SK-N-SH (cell line): ENCODE results near the gene PODXL2. TPM values are rescaled to one million over a fixed set of nuclear protein-coding genes. Genes with fewer than 3 reads are reported as not detected.

Experiments used
- CTCF ChIA-PET: fragments of 300-600, 350-600 bp; formaldehyde crosslinking; extraction: SDS; loops from one replicate; lab custom pipeline; 2021; lab: Yijun Ruan, JAX
- POLR2A ChIA-PET: fragments of 350-600 bp; sonication (Branson Sonifier 250); formaldehyde crosslinking; extraction: SDS; loops from one replicate; lab custom pipeline; 2020; ENCODE audit warnings: antibody characterized with exemption, inconsistent platforms; lab: Yijun Ruan, JAX
- DNase-seq: peaks from one replicate; pipeline ENCODE4 v3.0.0; 2012
- H2AFZ ChIP-seq: fragments of 200-600 bp; sonication (generic); 2 replicates; pipeline ENCODE4 v1.8.1; 2016; ENCODE audit warnings: antibody characterized with exemption, mild to moderate bottlenecking, low read depth
- H3F3A ChIP-seq: fragments of 200-600 bp; sonication (generic); replicated peaks from 2 replicates; pipeline ENCODE3; 2016; ENCODE audit warnings: antibody characterized with exemption, mild to moderate bottlenecking; ENCODE audit not compliant: insufficient read depth
- H3K27ac ChIP-seq, 2 experiments: fragments of 200-500 bp in 1 of 2; fragments of 200-600 bp in 1 of 2; sonication (Bioruptor generic) in 1 of 2; sonication (generic), shearing (Covaris generic) in 1 of 2; 2 replicates each; pipeline versions ENCODE4 v1.5.1 to v1.6.1; 2014 to 2016; ENCODE audit warnings: low read depth in 2 of 2, inconsistent platforms in 1 of 2, low read length in 1 of 2, mild to moderate bottlenecking in 1 of 2, mixed read lengths in 1 of 2
- H3K27me3 ChIP-seq: fragments of 200-600 bp; sonication (generic), shearing (Covaris generic); 2 replicates; pipeline ENCODE4 v1.6.1; 2016; ENCODE audit warnings: mixed run types; ENCODE audit not compliant: insufficient read depth
- H3K36me3 ChIP-seq, 2 experiments: fragments of 200-500 bp in 1 of 2; fragments of 200-600 bp in 1 of 2; sonication (Bioruptor generic) in 1 of 2; sonication (generic) in 1 of 2; replicated peaks in 1 of 2; 2 replicates each; pipeline versions ENCODE3 to v1.5.1; 2014 to 2016; ENCODE audit warnings: low read length in 1 of 2, mild to moderate bottlenecking in 1 of 2; ENCODE audit not compliant: insufficient read depth in 2 of 2, control insufficient read depth in 1 of 2
- H3K4me1 ChIP-seq, 2 experiments: fragments of 200-500 bp in 1 of 2; fragments of 200-600 bp in 1 of 2; sonication (Bioruptor generic) in 1 of 2; sonication (generic), shearing (Covaris generic) in 1 of 2; 2 replicates each; pipeline versions ENCODE4 v1.5.1 to v1.6.1; 2014 to 2016; ENCODE audit warnings: low read depth in 1 of 2, low read length in 1 of 2, mixed run types in 1 of 2; ENCODE audit not compliant: insufficient read depth in 2 of 2, control insufficient read depth in 1 of 2
- H3K4me2 ChIP-seq: fragments of 200-600 bp; sonication (generic), shearing (Covaris generic); 2 replicates; pipeline ENCODE4 v1.6.1; 2017; ENCODE audit warnings: mixed run types
- H3K4me3 ChIP-seq, 2 experiments: fragments of 200-500 bp in 1 of 2; fragments of 200-600 bp in 1 of 2; sonication (Bioruptor generic) in 1 of 2; sonication (generic), shearing (Covaris generic) in 1 of 2; 2 replicates each; pipeline versions ENCODE4 v1.5.1 to v1.8.1; 2014 to 2016; ENCODE audit warnings: low read depth in 2 of 2, inconsistent platforms in 1 of 2, low read length in 1 of 2, mild to moderate bottlenecking in 1 of 2, mixed read lengths in 1 of 2, moderate library complexity in 1 of 2
- H3K79me2 ChIP-seq: fragments of 200-600 bp; sonication (generic); 2 replicates; pipeline ENCODE4 v1.8.1; 2017; ENCODE audit warnings: mild to moderate bottlenecking; ENCODE audit not compliant: insufficient read depth
- H3K9ac ChIP-seq: fragments of 200-600 bp; sonication (generic); 2 replicates; pipeline ENCODE4 v1.6.1; 2017; ENCODE audit warnings: mixed run types
- H3K9me2 ChIP-seq: fragments of 200-600 bp; sonication (generic); 2 replicates; pipeline ENCODE4 v1.6.1; 2017; ENCODE audit warnings: mixed run types
- H3K9me3 ChIP-seq: fragments of 200-600 bp; sonication (generic); 2 replicates; pipeline ENCODE4 v1.6.1; 2017; ENCODE audit warnings: mixed run types, mild to moderate bottlenecking, moderate library complexity
- H4K20me1 ChIP-seq: fragments of 200-600 bp; sonication (generic); 2 replicates; pipeline ENCODE4 v1.6.1; 2017; ENCODE audit warnings: mild to moderate bottlenecking, mixed run types; ENCODE audit not compliant: insufficient read depth
- GATA2 ChIP-seq: sonication (generic); formaldehyde crosslinking; IDR thresholded peaks from 2 replicates; pipeline ENCODE4 v1.5.0; 2020; ENCODE audit warnings: mild to moderate bottlenecking, missing genetic modification reagents
- MEF2A ChIP-seq: IDR thresholded peaks from 2 replicates; pipeline ENCODE4 v1.4.0; 2012; ENCODE audit warnings: low read depth, borderline replicate concordance
- MXI1 ChIP-seq: IDR thresholded peaks from 2 replicates; pipeline ENCODE4 v1.6.1; 2012; ENCODE audit warnings: mild to moderate bottlenecking, low read depth, low read length, improper control_type of control experiment
- NFIC ChIP-seq: IDR thresholded peaks from 2 replicates; pipeline ENCODE4 v1.4.0; 2012; ENCODE audit warnings: borderline replicate concordance
- RCOR1 ChIP-seq: fragments of 150-350 bp; IDR thresholded peaks from 2 replicates; pipeline ENCODE4 v1.6.1; 2017; ENCODE audit warnings: antibody characterized with exemption, low read length
- RFX5 ChIP-seq: IDR thresholded peaks from 2 replicates; pipeline ENCODE4 v1.6.1; 2012; ENCODE audit warnings: mild to moderate bottlenecking, improper control_type of control experiment, low read length
- TAF1 ChIP-seq: IDR thresholded peaks from 2 replicates; pipeline ENCODE4 v1.6.1; 2012; ENCODE audit warnings: low read depth, mild to moderate bottlenecking, low read length, moderate library complexity, borderline replicate concordance
- YY1 ChIP-seq: IDR thresholded peaks from 2 replicates; pipeline ENCODE4 v1.4.0; 2012; ENCODE audit warnings: low read depth, mild to moderate bottlenecking
- WGBS: methylation state at CpG from one replicate; pipeline ENCODE4 v1.1.6; 2017; ENCODE audit warnings: low lambda C conversion rate; 5-methylcytosine and 5-hydroxymethylcytosine counted together
- polyA plus RNA-seq, 3 experiments: library from polyadenylated mRNA; depleted of rRNA; stranded (reverse); fragments of >200 nt; gene quantifications; 2 replicates each; pipeline ENCODE4 v1.2.3, GENCODE V29; 2012
- TF ChIP-seq, protein P1 (sequence below): fragments of 150-350 bp; IDR thresholded peaks from 2 replicates; pipeline ENCODE4 v1.6.1; 2016; ENCODE audit warnings: mild to moderate bottlenecking, low read depth, low read length
- TF ChIP-seq, protein P2 (sequence below): IDR thresholded peaks from 2 replicates; pipeline ENCODE4; 2012
- TF ChIP-seq, protein P3 (sequence below): IDR thresholded peaks from 2 replicates; pipeline ENCODE4 v1.4.0; 2012; ENCODE audit warnings: low read depth
- TF ChIP-seq, protein P4 (sequence below): fragments of 150-350 bp; IDR thresholded peaks from 2 replicates; pipeline ENCODE4 v1.6.1; 2017; ENCODE audit warnings: antibody characterized with exemption, low read length, low read depth, borderline replicate concordance
- TF ChIP-seq, protein P5 (sequence below): IDR thresholded peaks from 2 replicates; pipeline ENCODE4 v1.4.0; 2012; ENCODE audit warnings: low read depth, borderline replicate concordance

The PODXL2 gene
- polyA plus RNA-seq, 1 of the 3 experiments (the other 2 are of a cell fraction): 27.5 TPM

DNA sequence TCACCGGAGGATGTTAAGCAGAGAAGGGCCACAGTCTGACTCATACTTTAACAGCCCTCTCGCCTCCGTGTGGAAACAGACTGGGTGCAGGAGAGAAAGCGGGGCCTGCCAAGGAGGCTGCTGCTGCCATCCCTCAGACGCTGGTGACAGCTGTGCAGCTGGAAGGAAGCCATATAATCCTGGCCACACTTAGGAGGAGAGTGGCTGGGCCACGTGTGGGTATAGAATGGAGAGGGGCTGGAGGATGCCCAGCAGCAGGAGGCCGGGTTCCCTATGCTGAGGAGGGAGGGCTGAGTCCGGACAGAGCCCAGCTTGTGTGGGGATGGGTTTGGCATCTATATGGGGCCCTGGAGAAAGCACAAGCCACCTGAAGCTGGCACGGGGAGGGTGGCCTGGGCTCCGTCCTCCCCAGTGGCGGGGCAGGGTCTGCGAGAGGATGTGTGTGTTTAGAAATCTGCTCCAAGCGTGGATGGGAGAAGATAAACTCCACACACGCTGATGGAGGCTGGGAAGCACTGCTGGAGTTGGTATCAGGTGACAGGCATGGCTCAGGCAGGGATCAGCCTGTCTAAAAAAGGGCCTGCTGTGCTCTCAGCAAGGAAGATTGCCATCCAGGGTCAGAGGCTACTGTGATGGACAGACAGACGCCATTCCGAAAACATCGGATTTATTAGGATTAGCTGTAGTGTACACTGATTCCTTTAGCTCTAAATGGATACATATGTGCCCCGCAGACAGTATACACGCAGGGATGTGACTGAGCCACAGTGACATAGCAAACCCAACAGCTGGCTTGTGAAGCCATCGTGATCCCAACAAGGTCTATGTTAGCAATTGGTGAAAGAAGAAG is 59.7 kb downstream of the PODXL2 start:
- no peaks in the 10 kb centered on the region for H3K27me3 ChIP-seq
- ChIA-PET POLR2A (interaction anchor here (1.1 kb wide), 1 partner anchor 10 kb away, joined by 5 read pairs; no protein-coding TSS in a partner anchor), CTCF (interaction anchor here (0.6 to 9.2 kb wide), 10 partner anchors 30 to 445 kb away, joined by 3 to 141 read pairs (median 10); partner anchors contain the start of genes MGLL and TPRA1)
- no peak overlapping the region for H3K4me3 ChIP-seq
- peaks cover 15 to 41% of the 10 kb centered on the region in 2 experiments; a peak in 3 of 4 replicates for H3K4me1 ChIP-seq
- H3K9ac ChIP-seq: no peak overlapping the region
- H3K9me3 ChIP-seq: no peaks in the 10 kb centered on the region
- H3K79me2 ChIP-seq: no peaks in the 10 kb centered on the region
- no peak for DNase-seq
- no peak overlapping the region for H3K4me2 ChIP-seq
- H3K9me2 ChIP-seq: no peaks in the 10 kb centered on the region
- no peaks in the 10 kb centered on the region for H3K36me3 ChIP-seq
- 0 out of 2 replicates have a peak, but pooled peaks have one; percentile 25 for TF ChIP-seq MXI1
- TF ChIP-seq RCOR1: no peak
- TF ChIP-seq NFIC: peak; percentile 27; the same call in 1 of the 2 replicates
- TF ChIP-seq, protein P1, sequence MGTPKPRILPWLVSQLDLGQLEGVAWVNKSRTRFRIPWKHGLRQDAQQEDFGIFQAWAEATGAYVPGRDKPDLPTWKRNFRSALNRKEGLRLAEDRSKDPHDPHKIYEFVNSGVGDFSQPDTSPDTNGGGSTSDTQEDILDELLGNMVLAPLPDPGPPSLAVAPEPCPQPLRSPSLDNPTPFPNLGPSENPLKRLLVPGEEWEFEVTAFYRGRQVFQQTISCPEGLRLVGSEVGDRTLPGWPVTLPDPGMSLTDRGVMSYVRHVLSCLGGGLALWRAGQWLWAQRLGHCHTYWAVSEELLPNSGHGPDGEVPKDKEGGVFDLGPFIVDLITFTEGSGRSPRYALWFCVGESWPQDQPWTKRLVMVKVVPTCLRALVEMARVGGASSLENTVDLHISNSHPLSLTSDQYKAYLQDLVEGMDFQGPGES: no peak
- H4K20me1 ChIP-seq: no peaks in the 10 kb centered on the region
- 77% methylated on average over 18 of the region's 20 CpGs for WGBS
- no peak overlapping the region for H2AFZ ChIP-seq
- H3F3A ChIP-seq: peaks cover 8% of the 10 kb centered on the region
- H3K27ac ChIP-seq: peak overlapping the region in 1 of 2 experiments; percentile 60; a peak in 2 of 4 replicates

DNA sequence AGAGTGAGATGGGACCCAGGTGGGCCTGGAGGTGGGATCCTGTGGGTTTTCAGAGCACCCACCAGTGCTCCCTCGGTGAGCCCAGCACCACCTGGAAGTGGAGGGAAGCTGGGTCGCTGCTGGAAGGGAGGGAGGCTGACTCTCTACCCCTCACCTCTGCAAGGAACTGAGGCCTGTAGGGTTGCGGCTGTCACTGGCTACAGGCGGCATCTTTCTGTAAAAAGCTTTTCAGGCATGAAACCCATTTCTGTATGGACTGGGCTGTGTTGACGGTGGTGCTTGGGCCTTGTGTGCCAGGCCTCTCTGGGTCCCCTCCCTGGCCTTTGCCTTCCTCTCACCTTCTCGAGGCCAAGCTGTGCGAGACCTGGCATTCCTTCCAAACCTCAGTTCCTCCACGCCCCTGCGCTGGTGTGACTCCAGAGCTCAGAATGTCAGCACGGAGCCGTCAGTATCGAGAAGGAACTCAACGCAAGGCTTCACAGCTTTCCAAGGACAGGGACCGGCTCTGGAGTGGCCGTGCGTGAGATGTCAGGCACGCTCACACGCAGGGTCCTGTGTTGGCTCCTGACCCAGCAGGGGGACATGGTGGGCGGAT is 60.4 kb downstream of the PODXL2 start:
- H3K27me3 ChIP-seq: no peaks in the 10 kb centered on the region
- 0 out of 2 replicates have a peak overlapping the region, but pooled peaks have one; percentile 57 for H3K9ac ChIP-seq
- H3K4me1 ChIP-seq: peaks cover 15 to 40% of the 10 kb centered on the region in 2 experiments; a peak in 3 of 4 replicates
- 89% methylated on average over 8 of the region's 19 CpGs for WGBS
- H3K9me3 ChIP-seq: no peaks in the 10 kb centered on the region
- no peaks in the 10 kb centered on the region for H3K36me3 ChIP-seq
- peaks cover 8% of the 10 kb centered on the region for H3F3A ChIP-seq
- H3K79me2 ChIP-seq: no peaks in the 10 kb centered on the region
- TF ChIP-seq, protein P2, sequence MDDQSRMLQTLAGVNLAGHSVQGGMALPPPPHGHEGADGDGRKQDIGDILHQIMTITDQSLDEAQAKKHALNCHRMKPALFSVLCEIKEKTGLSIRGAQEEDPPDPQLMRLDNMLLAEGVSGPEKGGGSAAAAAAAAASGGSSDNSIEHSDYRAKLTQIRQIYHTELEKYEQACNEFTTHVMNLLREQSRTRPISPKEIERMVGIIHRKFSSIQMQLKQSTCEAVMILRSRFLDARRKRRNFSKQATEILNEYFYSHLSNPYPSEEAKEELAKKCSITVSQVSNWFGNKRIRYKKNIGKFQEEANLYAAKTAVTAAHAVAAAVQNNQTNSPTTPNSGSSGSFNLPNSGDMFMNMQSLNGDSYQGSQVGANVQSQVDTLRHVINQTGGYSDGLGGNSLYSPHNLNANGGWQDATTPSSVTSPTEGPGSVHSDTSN: no peak
- TF ChIP-seq, protein P3, sequence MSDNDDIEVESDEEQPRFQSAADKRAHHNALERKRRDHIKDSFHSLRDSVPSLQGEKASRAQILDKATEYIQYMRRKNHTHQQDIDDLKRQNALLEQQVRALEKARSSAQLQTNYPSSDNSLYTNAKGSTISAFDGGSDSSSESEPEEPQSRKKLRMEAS: no peak
- TF ChIP-seq, protein P4, sequence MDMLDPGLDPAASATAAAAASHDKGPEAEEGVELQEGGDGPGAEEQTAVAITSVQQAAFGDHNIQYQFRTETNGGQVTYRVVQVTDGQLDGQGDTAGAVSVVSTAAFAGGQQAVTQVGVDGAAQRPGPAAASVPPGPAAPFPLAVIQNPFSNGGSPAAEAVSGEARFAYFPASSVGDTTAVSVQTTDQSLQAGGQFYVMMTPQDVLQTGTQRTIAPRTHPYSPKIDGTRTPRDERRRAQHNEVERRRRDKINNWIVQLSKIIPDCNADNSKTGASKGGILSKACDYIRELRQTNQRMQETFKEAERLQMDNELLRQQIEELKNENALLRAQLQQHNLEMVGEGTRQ: no peak
- TF ChIP-seq RFX5 (no peak), MEF2A (no peak), TAF1 (no peak), YY1 (no peak), GATA2 (no peak)
- TF ChIP-seq, protein P5, sequence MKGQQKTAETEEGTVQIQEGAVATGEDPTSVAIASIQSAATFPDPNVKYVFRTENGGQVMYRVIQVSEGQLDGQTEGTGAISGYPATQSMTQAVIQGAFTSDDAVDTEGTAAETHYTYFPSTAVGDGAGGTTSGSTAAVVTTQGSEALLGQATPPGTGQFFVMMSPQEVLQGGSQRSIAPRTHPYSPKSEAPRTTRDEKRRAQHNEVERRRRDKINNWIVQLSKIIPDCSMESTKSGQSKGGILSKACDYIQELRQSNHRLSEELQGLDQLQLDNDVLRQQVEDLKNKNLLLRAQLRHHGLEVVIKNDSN: no peak
- TF ChIP-seq, all 33 proteins: peak for 0
- no peak for DNase-seq
- ChIA-PET POLR2A (interaction anchor here (1.1 kb wide), 1 partner anchor 10 kb away, joined by 5 read pairs; no protein-coding TSS in a partner anchor), CTCF (interaction anchor here (0.6 to 9.2 kb wide), 12 partner anchors 17 to 444 kb away, joined by 3 to 141 read pairs (median 4); partner anchors contain the start of genes MGLL and TPRA1)
- no peak overlapping the region for H3K4me3 ChIP-seq
- no peaks in the 10 kb centered on the region for H4K20me1 ChIP-seq
- peak overlapping the region; percentile 60 to 68 for H3K27ac ChIP-seq
- peak overlapping the region; percentile 47; the same call in 1 of the 2 replicates for H3K4me2 ChIP-seq
- H2AFZ ChIP-seq: no peak overlapping the region; the same call in 1 of the 2 replicates
- H3K9me2 ChIP-seq: no peaks in the 10 kb centered on the region
